Measurements from ENCODE around the gene HADH. TPM values are rescaled to one million over a fixed set of nuclear protein-coding genes. Genes with fewer than 3 reads are reported as not detected.

Gene HADH
- total RNA-seq, 2 donors from 2014 or later = 32.5 to 53.0 TPM

- Mint-ChIP-seq H3K4me3 (no peak overlapping the region), H3K27me3 (ENCODE audit: insufficient read depth) (no peaks in the 10 kb centered on the region), H3K36me3 (ENCODE audit: low read depth) (no peaks in the 10 kb centered on the region), H3K4me1 (no peaks in the 10 kb centered on the region), H3K9me3 (no peaks in the 10 kb centered on the region), H3K27ac (no peak overlapping the region)
- H3K9ac ChIP-seq (ENCODE audit: extremely low read depth, low read length, poor library complexity, severe bottlenecking) = no peak overlapping the region
- H3K9me3 ChIP-seq (ENCODE audit: control insufficient read depth, low read length) = no peaks in the 10 kb centered on the region
- no peak for DNase-seq
- no peak overlapping the region for H3K4me3 ChIP-seq (ENCODE audit: low read length)
- WGBS, 2 experiments (ENCODE audit: insufficient coverage in 1 of 2, insufficient read length in 1 of 2) = 95 to 97% methylated on average over 16 of the region's 16 CpGs
- H3K36me3 ChIP-seq (ENCODE audit: control insufficient read depth, insufficient read depth, low read length) = no peaks in the 10 kb centered on the region
- H3K4me1 ChIP-seq (ENCODE audit: control insufficient read depth, insufficient read depth, low read length) = no peaks in the 10 kb centered on the region
- H3K27me3 ChIP-seq (ENCODE audit: control insufficient read depth, insufficient read depth, low read length, poor library complexity, severe bottlenecking) = no peaks in the 10 kb centered on the region
- H3K27ac ChIP-seq (ENCODE audit: low read depth, low read length) = no peak overlapping the region
- no peak for TF ChIP-seq CTCF (conservative IDR thresholded peaks at IDR 0.05)
Measured at GRCh38 chr4:108054025-108054638, 64.4 kb downstream of the HADH start.

- no peaks in the 10 kb centered on the region for H3K9me3 ChIP-seq (ENCODE audit: control insufficient read depth, low read length)
- H3K9me3 Mint-ChIP-seq = no peaks in the 10 kb centered on the region
- no peaks in the 10 kb centered on the region for H3K36me3 Mint-ChIP-seq (ENCODE audit: low read depth)
- no peaks in the 10 kb centered on the region for H3K4me1 Mint-ChIP-seq
- H3K4me3 Mint-ChIP-seq = no peak overlapping the region
- no peaks in the 10 kb centered on the region for H3K4me1 ChIP-seq (ENCODE audit: control insufficient read depth, insufficient read depth, low read length)
- H3K27ac ChIP-seq (ENCODE audit: low read depth, low read length) = no peak overlapping the region
- H3K27me3 Mint-ChIP-seq (ENCODE audit: insufficient read depth) = no peaks in the 10 kb centered on the region
- no peak overlapping the region for H3K27ac Mint-ChIP-seq
- DNase-seq = no peak
- no peaks in the 10 kb centered on the region for H3K36me3 ChIP-seq (ENCODE audit: control insufficient read depth, insufficient read depth, low read length)
- no peak for TF ChIP-seq CTCF (conservative IDR thresholded peaks at IDR 0.05)
- H3K9ac ChIP-seq (ENCODE audit: extremely low read depth, low read length, poor library complexity, severe bottlenecking) = no peak overlapping the region
- 75 to 87% methylated on average over 1 to 3 of the region's 3 CpGs for WGBS, 2 experiments (ENCODE audit: insufficient coverage in 1 of 2, insufficient read length in 1 of 2)
- no peaks in the 10 kb centered on the region for H3K27me3 ChIP-seq (ENCODE audit: control insufficient read depth, insufficient read depth, low read length, poor library complexity, severe bottlenecking)
- H3K4me3 ChIP-seq (ENCODE audit: low read length) = no peak overlapping the region
Measured at GRCh38 chr4:108055787-108056186, 66.1 kb downstream of the HADH start.

GRCh38 chr4:108056418-108056817 is 66.7 kb downstream of the HADH start:
- WGBS, 2 experiments (ENCODE audit: insufficient coverage in 1 of 2, insufficient read length in 1 of 2) = 76 to 100% methylated on average over 2 to 6 of the region's 6 CpGs
- H3K4me1 Mint-ChIP-seq = no peaks in the 10 kb centered on the region
- H3K27me3 ChIP-seq (ENCODE audit: control insufficient read depth, insufficient read depth, low read length, poor library complexity, severe bottlenecking) = no peaks in the 10 kb centered on the region
- H3K27ac ChIP-seq (ENCODE audit: low read depth, low read length) = no peak overlapping the region
- no peak overlapping the region for H3K4me3 ChIP-seq (ENCODE audit: low read length)
- no peaks in the 10 kb centered on the region for H3K27me3 Mint-ChIP-seq (ENCODE audit: insufficient read depth)
- no peaks in the 10 kb centered on the region for H3K9me3 ChIP-seq (ENCODE audit: control insufficient read depth, low read length)
- H3K9me3 Mint-ChIP-seq = no peaks in the 10 kb centered on the region
- DNase-seq = no peak
- no peak overlapping the region for H3K9ac ChIP-seq (ENCODE audit: extremely low read depth, low read length, poor library complexity, severe bottlenecking)
- H3K4me3 Mint-ChIP-seq = no peak overlapping the region
- H3K4me1 ChIP-seq (ENCODE audit: control insufficient read depth, insufficient read depth, low read length) = no peaks in the 10 kb centered on the region
- TF ChIP-seq CTCF (conservative IDR thresholded peaks at IDR 0.05) = no peak
- no peak overlapping the region for H3K27ac Mint-ChIP-seq
- H3K36me3 ChIP-seq (ENCODE audit: control insufficient read depth, insufficient read depth, low read length) = no peaks in the 10 kb centered on the region
- H3K36me3 Mint-ChIP-seq (ENCODE audit: low read depth) = no peaks in the 10 kb centered on the region
